NCI-H146 (cell line): ENCODE data around the gene KHSRP.
A peak's percentile ranks its signal among the peaks of the same experiment; 100 is the strongest.
"Not testable (repeated sequence)": the region's sequence is repeated elsewhere in the genome, so short reads cannot be mapped to it uniquely, and the experiment has no call there.

Experiments used
- DNase-seq: peaks from one replicate; lab custom pipeline; 2025; lab: John Stamatoyannopoulos, UW

The KHSRP gene

GRCh38 chr19:6450166-6450565 is 25.6 kb upstream of the KHSRP start:
- DNase-seq: no peak

DNA sequence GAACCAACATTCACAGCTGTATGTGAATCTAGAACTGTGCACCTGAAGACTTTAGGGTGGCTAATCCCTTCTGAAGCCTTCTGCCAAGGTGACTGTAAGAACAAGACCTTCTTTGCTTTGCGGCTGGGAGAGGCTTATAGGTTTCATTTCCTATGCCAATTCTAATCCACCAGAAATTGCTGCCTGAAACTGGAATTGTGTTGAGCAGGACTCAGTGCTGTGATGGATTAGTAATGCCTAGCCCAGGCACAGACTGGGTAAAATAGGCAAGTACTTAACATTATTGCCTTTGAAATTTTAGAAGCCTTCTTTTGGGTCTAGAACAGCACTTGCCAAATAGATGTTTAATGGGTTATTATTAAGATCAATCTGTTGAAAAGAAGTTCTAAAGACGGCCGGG is 23.4 kb upstream of the KHSRP start:
- no peak for DNase-seq

DNA sequence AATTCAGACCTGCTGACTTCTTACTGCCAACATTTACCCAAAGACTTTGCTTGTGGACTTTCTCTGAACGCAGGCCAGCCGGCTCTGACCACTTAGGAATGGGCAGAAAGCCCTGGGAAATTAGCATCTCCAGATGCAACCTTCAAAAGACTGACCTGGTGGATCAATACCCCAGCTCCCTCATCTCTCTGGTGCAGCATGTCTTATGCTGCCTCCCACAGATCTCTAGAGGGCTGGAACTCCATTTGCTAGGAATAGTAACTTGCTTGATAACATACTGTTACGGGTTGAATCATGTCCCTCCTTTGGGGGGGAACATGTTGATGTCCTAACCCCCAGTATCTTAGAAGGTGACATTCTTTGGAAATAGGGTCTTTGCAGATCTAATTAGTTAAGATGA is 21.8 kb upstream of the KHSRP start:
- DNase-seq: no peak

DNA sequence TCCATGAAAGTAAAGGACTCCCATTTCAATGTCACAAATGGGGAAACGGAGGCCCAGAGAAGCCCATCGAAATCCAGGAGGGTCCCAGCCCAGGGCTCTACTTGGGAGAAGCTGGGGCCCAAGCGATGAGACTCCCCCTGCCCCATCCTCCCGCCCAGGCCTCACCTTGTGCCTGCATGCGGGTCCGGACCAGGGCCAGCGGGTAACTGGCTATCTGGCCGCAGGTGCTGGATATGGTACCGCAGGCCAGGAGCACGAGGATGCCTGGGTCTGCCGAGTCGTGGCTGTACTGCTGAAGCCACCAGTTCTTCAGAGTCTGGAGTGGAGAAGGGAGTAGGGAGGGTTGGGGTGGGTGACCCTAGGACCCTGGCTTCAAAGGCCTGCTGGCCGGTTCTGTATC is 19.4 kb upstream of the KHSRP start:
- no peak for DNase-seq

DNA sequence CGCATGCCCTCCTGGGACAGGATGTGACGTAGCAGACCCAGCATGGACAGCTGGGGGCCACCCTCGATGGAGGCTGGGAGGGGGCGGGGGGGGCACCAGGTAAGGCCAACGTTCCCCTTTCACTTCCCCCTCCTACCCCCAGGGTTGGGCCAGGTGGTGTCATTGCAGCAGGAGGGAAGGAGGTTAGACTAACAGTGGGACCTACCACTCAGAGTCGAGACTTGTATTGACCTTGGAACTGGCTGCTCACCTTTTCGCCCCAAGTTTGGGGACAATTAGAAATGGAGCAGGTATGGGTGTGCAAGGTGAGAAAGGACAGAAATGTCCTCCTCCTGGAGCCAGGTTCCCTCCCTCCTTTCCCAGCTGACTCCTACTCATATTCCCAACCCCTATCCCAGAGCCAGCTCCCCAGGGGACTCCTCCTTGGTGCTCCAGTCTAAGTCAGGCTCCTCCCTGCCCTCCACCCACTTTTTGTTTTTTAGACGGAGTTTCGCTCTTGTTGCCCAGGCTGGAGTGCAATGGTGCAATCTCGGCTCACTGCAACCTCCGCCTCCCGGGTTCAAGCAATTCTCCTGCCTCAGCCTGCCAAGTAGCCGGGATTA is 17.6 kb upstream of the KHSRP start:
- no peak for DNase-seq

DNA sequence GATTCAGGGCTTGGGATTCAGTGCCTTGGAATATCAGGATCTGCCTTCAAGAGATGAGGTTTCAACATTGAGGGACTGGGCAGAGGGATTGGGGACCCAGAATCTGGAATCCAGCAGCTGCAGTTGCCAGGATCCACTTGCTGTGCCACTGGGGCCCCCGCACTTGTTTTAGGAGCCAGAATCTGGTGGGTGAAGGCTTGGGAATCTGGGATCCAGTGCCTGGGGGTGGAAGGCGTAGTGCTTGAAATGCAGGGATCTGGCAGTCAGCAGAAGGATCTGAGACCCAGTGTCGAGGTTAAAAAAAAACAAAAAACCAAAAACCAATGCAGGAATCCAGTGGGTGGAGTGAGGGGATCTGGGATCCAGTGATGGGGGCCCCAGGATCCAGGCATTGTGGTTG is 16.3 kb upstream of the KHSRP start:
- DNase-seq: no peak

DNA sequence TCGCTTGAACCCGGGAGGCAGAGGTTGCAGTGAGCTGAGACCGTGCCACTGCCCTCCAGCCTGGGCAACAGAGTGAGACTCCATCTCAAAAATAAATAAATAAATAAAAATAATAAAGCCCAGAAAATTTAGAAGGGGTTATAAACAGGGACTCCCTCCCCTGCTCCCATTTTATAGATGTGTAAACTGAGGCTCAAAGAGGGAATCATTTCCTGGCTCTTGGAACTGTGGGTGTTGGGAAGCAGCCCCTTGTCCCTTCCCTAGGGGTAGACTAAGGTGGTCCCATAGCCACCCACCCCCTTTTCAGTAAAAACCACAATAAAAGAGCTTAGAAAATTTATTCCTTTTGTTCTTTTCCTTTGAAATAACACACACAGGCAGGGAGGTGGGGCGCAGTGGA is 15.1 kb upstream of the KHSRP start:
- DNase-seq: no peak

DNA sequence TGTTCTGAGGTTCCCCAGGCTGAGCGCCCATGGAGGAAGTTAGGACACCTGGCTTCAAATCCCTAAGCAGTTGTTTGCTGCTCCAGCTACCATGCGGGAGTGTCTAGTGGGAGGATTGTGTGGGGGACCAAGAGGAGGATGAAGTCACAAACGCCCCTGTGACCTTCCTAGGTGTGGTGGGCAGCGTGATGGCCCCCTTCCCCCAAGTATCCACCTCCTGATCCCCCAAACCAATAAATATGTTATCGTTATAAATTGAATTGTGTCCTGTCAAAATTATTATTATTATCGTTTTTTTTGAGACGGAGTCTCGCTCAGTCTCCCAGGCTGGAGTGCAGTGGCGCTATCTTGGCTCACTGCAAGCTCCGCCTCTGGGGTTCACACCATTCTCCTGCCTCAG is 9.1 kb upstream of the KHSRP start, which contains the start of gene SLC25A41:
Gene SLC25A41 (minus strand): TSS at position 101 of the 400 bp plus-strand sequence. CDS start 70 bp downstream, at position 31.
- no peak for DNase-seq

DNA sequence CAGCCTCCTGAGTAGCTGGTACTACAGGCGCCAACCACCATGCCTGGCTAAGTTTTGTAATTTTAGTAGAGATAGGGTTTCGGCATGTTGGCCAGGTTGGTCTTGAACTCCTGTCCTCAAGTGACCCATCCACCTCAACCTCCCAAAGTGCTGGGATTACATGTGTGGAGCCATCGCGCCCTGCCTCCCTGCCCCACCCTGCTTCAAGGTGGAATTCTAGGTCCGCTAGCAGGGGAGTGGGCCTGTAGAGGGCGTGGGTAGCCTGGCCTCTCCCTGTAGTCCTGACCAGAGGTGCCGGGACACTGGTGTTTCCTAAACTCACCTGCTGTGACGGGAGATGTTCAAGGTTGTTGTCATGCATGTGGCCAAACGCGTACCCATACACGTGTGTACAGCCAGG is 8.6 kb upstream of the KHSRP start:
- DNase-seq: no peak

DNA sequence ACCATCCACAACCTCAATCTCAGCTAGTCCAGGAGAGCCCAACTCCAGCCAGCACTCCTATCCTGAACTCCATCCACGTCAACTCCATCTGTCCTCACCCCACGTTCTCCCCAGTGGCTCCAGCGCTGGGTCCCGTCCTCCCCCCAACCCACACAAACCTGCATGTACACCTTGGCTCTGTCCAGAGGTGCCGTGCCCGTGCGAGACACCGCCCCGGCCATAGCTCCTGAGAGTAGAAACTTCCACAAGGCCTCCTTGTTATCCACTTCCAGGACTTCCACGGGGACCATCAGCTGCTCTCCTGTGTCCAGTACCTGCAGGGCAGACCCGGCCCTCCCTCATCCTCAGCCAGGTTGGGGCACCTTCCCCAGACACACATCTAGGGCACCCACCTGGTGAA is 7.3 kb upstream of the KHSRP start:
- DNase-seq: no peak

- no peak for DNase-seq
Observed at GRCh38 chr19:6429419-6430221, 5.0 kb upstream of the KHSRP start.

DNA sequence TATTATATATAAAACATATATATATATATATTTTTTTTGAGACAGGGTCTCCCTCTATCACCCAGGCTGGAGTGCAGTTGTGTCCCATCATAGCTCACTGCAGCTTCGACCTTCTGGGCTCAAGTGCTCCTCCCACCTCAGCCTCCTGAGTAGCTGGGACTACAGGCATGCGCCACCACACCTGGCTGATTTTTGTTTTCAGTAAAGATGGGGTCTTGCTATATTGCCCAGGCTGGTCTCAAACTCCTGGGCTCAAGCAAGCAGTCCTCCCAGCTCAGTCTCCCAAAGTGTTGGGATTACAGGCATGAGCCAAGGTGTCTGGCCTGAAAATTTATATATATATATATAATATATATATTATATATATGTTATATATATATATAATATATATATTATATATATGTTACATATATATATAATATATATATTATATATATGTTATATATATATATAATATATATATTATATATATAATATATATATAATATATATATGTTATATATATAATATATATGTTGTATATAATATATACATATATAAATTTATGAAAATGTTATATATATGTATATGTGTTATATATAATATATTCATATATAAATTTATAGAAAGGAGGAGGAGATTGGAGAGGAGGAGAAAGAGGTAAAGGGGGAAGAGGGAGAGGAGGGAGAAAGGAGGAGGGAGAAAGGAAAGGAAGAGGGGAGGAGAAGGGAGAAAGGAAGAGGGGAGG is 4.2 kb upstream of the KHSRP start:
- DNase-seq: not testable (repeated sequence)

GRCh38 chr19:6427131-6427530 is 2.5 kb upstream of the KHSRP start:
- no peak for DNase-seq

DNA sequence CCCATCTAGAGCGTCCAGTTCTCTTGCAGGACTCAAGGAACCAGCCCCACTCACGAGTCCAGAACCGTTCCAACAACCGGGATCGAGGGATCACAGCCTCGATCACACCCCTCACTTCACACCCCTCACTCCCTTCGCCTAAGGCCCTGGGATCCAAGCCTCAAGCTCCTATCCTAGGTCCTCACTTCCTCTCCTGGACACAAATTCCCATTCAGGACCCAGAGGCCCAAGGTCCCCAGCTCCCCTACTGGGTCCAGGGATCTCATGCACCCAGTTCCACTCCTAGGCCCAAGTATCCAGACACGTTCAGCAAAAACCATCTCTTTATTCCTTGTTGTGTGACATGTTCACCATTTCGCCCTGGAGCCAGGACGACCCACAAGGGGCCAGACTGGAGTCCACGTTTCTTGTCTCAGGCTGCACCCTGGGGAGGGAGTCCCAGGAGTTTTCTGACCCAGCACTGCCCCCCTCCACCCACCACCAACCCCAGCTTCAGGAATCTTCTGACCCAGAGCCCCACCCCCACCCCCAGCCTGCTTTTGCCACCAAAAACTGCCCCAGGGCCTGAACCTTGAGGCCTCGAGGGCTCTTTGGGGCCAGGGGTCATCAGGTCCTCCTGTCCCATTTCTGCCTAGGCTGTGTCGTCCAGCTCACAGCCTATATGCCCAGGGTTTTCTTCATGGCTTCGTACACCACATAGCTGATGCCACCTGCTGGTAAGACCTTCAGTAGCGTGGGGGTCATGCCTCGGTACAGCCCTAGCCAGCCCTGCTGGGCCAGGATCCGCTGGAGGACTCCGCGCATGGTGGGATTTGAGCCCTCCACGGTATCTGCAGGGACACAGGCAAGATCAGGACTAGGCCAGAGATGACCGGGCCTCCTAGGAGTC is 1.4 kb upstream of the KHSRP start:
- DNase-seq: no peak

- DNase-seq: peak; percentile 99
Observed at GRCh38 chr19:6424939-6425731, 524 bp upstream of the KHSRP start.

GRCh38 chr19:6423499-6424194 is 964 bp downstream of the KHSRP start:
- DNase-seq: peak; percentile 11

DNA sequence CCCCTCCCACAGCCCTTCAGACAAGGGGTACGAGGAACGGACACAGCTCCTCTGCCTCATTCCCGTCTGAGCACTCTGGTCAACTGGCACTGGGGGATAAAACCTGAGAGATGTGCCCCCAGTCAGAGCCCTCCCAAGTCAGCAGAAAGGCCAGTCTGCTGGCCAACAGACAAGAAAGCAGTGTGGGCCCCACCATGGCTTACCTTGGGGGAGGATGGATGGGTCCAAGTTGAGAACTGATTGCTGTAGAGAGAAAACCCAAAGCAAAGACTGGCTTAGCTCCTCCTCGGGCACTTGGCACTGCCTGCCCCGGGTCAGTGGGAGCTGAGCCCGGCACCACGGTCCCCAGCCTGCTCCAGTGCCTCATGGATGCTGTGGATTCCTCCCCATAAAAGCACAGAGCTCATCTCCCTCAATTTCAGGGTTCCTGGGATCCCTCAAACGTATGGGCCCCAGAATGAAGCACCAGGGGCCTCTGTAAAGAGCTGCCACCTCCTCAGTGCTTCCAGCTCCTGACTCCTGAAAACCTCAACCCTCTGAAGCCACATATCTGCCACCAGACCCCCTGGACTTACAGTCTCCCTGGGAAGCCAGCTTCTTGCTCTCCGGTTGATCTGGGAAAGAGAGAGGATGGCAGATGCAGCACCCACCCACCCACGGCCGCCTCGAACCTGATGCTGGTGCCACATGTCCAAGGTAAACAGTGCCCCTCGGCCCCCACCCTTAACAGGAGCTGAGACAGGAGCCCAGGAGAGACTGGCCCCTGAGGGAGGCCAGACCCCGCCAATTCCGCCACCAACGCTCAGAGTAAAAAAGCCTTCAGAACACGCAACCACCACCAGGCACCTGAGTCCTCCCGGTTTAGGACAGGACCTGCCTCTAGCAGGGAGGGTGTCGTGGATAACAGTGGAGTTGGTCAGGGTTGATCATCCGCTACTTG is 3.3 kb downstream of the KHSRP start:
- no peak for DNase-seq

- DNase-seq: no peak
Observed at GRCh38 chr19:6418562-6418932, 6.1 kb downstream of the KHSRP start.
